H9 (cell line): ENCODE measurements around the gene FGFR1OP2. TPM values are rescaled to one million over a fixed set of nuclear protein-coding genes. Genes with fewer than 3 reads are reported as not detected.

Experiments used
- DNase-seq: peaks from one replicate; pipeline ENCODE4 v3.0.0-alpha.2; 2017
- H2AFZ ChIP-seq: one replicate; pipeline ENCODE4 v1.6.1; 2013; ENCODE audit warnings: mild to moderate bottlenecking, low read length, control low read depth, moderate library complexity
- H2AK5ac ChIP-seq: 2 replicates; pipeline ENCODE4 v1.6.1; 2013; ENCODE audit warnings: low read length, control low read depth, mixed read lengths; ENCODE audit not compliant: insufficient read length
- H2BK120ac ChIP-seq: one replicate; pipeline ENCODE4 v1.6.1; 2013; ENCODE audit warnings: low read depth, mild to moderate bottlenecking, low read length, control low read depth, inconsistent platforms; ENCODE audit not compliant: poor library complexity, severe bottlenecking
- H2BK12ac ChIP-seq: 2 replicates; pipeline ENCODE4 v1.6.1; 2013; ENCODE audit warnings: low read length, control low read depth, mixed read lengths, low read depth; ENCODE audit not compliant: insufficient read length
- H2BK15ac ChIP-seq: 2 replicates; pipeline ENCODE4 v1.6.1; 2013; ENCODE audit warnings: low read depth, low read length, control low read depth
- H2BK20ac ChIP-seq: one replicate; pipeline ENCODE4 v1.6.1; 2013; ENCODE audit warnings: low read depth, mild to moderate bottlenecking, low read length, control low read depth, inconsistent platforms; ENCODE audit not compliant: poor library complexity, severe bottlenecking
- H2BK5ac ChIP-seq: 2 replicates; pipeline ENCODE4 v1.6.1; 2013; ENCODE audit warnings: low read length, control low read depth, mixed read lengths; ENCODE audit not compliant: insufficient read length
- H3K14ac ChIP-seq: 2 replicates; pipeline ENCODE4 v1.6.1; 2013; ENCODE audit warnings: low read length, control low read depth; ENCODE audit not compliant: insufficient read depth
- H3K18ac ChIP-seq: 2 replicates; pipeline ENCODE4 v1.6.1; 2013; ENCODE audit warnings: low read depth, mild to moderate bottlenecking, mixed read lengths, low read length, control low read depth; ENCODE audit not compliant: insufficient read length
- H3K23ac ChIP-seq: 2 replicates; pipeline ENCODE4 v1.6.1; 2013; ENCODE audit warnings: low read length, control low read depth, mixed read lengths, low read depth; ENCODE audit not compliant: insufficient read length
- H3K23me2 ChIP-seq: 2 replicates; pipeline ENCODE4 v1.6.1; 2013; ENCODE audit warnings: low read depth, mild to moderate bottlenecking, mixed read lengths, low read length, control low read depth; ENCODE audit not compliant: insufficient read length, poor library complexity, severe bottlenecking
- H3K27ac ChIP-seq: 2 replicates; pipeline ENCODE4 v1.5.1; 2013; ENCODE audit warnings: low read length, control low read depth, mixed read lengths, low read depth; ENCODE audit not compliant: insufficient read length
- H3K27me3 ChIP-seq: 2 replicates; pipeline ENCODE4 v1.6.1; 2013; ENCODE audit warnings: low read length, control low read depth, inconsistent platforms; ENCODE audit not compliant: insufficient read depth
- H3K4ac ChIP-seq: 2 replicates; pipeline ENCODE4 v1.6.1; 2013; ENCODE audit warnings: low read depth, mild to moderate bottlenecking, control low read depth, inconsistent platforms, low read length, moderate library complexity
- H3K4me1 ChIP-seq: 2 replicates; pipeline ENCODE4 v1.6.1; 2013; ENCODE audit warnings: low read length, control low read depth, inconsistent platforms; ENCODE audit not compliant: insufficient read depth
- H3K4me2 ChIP-seq: 2 replicates; pipeline ENCODE4 v1.6.1; 2013; ENCODE audit warnings: low read length, control low read depth, mixed read lengths; ENCODE audit not compliant: insufficient read length, insufficient read depth
- H3K56ac ChIP-seq: 2 replicates; pipeline ENCODE4 v1.6.1; 2013; ENCODE audit warnings: low read depth, mild to moderate bottlenecking, mixed read lengths, low read length, control low read depth; ENCODE audit not compliant: insufficient read length
- H3K79me1 ChIP-seq: 2 replicates; pipeline ENCODE4 v1.6.1; 2013; ENCODE audit warnings: low read depth, mild to moderate bottlenecking, moderate library complexity, low read length, control low read depth, inconsistent platforms; ENCODE audit not compliant: insufficient read depth, poor library complexity, severe bottlenecking
- H3K79me2 ChIP-seq: 2 replicates; pipeline ENCODE4 v1.6.1; 2013; ENCODE audit warnings: low read length, control low read depth, inconsistent platforms; ENCODE audit not compliant: insufficient read depth
- H3K9ac ChIP-seq: 2 replicates; pipeline ENCODE4 v1.6.1; 2013; ENCODE audit warnings: low read length, control low read depth, mixed read lengths; ENCODE audit not compliant: insufficient read length; ENCODE audit errors: extremely low read depth
- H3K9me3 ChIP-seq: one replicate; pipeline ENCODE4 v1.6.1; 2013; ENCODE audit warnings: low read depth, low read length, inconsistent platforms; ENCODE audit not compliant: control insufficient read depth
- H3T11ph ChIP-seq: one replicate; pipeline ENCODE4 v1.6.1; 2013; ENCODE audit warnings: mild to moderate bottlenecking, low read length, control low read depth, inconsistent platforms
- H4K20me1 ChIP-seq: one replicate; pipeline ENCODE4 v1.6.1; 2013; ENCODE audit not compliant: control insufficient read depth, insufficient read length, insufficient read depth
- H4K5ac ChIP-seq: 2 replicates; pipeline ENCODE4 v1.6.1; 2013; ENCODE audit warnings: low read depth, mild to moderate bottlenecking, mixed read lengths, low read length, control low read depth; ENCODE audit not compliant: insufficient read length
- H4K8ac ChIP-seq: replicated peaks from 2 replicates; pipeline ENCODE4 v1.6.1; 2013; ENCODE audit warnings: low read length, control low read depth, mixed read lengths, low read depth; ENCODE audit not compliant: insufficient read length
- H4K91ac ChIP-seq: 2 replicates; pipeline ENCODE4 v1.6.1; 2013; ENCODE audit warnings: low read depth, mild to moderate bottlenecking, moderate library complexity, mixed read lengths, low read length, control low read depth; ENCODE audit not compliant: insufficient read length
- H3K27ac Mint-ChIP-seq, 3 experiments: 2 replicates in 2 of 3; 3 replicates in 1 of 3; pipeline ENCODE4 v1.8.0; 2020 to 2021; ENCODE audit warnings: mixed read lengths in 3 of 3, mild to moderate bottlenecking in 1 of 3, moderate library complexity in 1 of 3
- H3K27me3 Mint-ChIP-seq: 2 replicates; pipeline ENCODE4 v1.8.0; 2021; ENCODE audit warnings: low read depth, mild to moderate bottlenecking, moderate library complexity, mixed read lengths
- H3K36me3 Mint-ChIP-seq, 3 experiments: 2 replicates in 2 of 3; 3 replicates in 1 of 3; pipeline ENCODE4 v1.8.0; 2020 to 2021; ENCODE audit warnings: low read depth in 3 of 3, mixed read lengths in 3 of 3; ENCODE audit not compliant: insufficient read depth in 1 of 3
- H3K4me1 Mint-ChIP-seq, 2 experiments: 2 replicates each; pipeline ENCODE4 v1.8.0; 2020; ENCODE audit warnings: mixed read lengths in 2 of 2
- H3K4me3 Mint-ChIP-seq, 2 experiments: 2 replicates in 1 of 2; 3 replicates in 1 of 2; pipeline ENCODE4 v1.8.0; 2020 to 2021; ENCODE audit warnings: mild to moderate bottlenecking in 2 of 2, mixed read lengths in 2 of 2, moderate library complexity in 1 of 2
- H3K9me3 Mint-ChIP-seq, 2 experiments: 2 replicates in 1 of 2; 3 replicates in 1 of 2; pipeline ENCODE4 v1.8.0; 2020; ENCODE audit warnings: mild to moderate bottlenecking in 2 of 2, mixed read lengths in 2 of 2, moderate library complexity in 1 of 2
- WGBS: extraction: QIAGEN DNeasy Blood & Tissue Kit; methylation state at CpG from one replicate; pipeline ENCODE4 v1.1.7; 2013; ENCODE audit warnings: missing lambda C conversion rate, low lambda C conversion rate, mixed read lengths; ENCODE audit not compliant: insufficient read length; ENCODE audit errors: extremely low coverage; 5-methylcytosine and 5-hydroxymethylcytosine counted together
- total RNA-seq: library from RNA; stranded (reverse); gene quantifications from 2 replicates; pipeline ENCODE4 v1.2.1, GENCODE V29; 2021
- TF ChIP-seq, protein P1 (sequence below): fragments of 200-600 bp; sonication (generic); conservative IDR thresholded peaks from 3 replicates; pipeline ENCODE4 v1.8.0; 2021; ENCODE audit warnings: antibody characterized with exemption, mild to moderate bottlenecking

FGFR1OP2 gene
- total RNA-seq, 1 experiment from 2014 or later: 30.0 TPM

DNA sequence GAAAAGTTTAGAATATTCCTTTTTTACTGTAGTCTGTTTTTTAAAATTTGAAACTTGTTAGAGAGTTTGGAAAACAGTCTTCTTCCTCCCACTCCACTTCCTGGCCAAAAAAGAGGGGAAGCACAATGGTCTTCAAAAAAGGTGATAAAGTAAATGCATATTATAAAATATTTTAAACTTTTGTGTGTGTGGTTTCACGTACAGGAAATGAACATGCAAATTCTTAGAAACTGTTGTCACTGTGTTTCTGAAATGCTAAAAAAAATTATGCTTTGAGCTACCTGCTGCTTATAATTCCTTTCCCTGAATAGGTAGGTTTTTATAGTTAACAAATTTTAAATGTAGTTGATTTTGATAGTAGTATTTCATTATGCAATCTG lies 2.9 kb downstream of the FGFR1OP2 start:
- H3K27ac ChIP-seq: no peak overlapping the region
- TF ChIP-seq, protein P1, sequence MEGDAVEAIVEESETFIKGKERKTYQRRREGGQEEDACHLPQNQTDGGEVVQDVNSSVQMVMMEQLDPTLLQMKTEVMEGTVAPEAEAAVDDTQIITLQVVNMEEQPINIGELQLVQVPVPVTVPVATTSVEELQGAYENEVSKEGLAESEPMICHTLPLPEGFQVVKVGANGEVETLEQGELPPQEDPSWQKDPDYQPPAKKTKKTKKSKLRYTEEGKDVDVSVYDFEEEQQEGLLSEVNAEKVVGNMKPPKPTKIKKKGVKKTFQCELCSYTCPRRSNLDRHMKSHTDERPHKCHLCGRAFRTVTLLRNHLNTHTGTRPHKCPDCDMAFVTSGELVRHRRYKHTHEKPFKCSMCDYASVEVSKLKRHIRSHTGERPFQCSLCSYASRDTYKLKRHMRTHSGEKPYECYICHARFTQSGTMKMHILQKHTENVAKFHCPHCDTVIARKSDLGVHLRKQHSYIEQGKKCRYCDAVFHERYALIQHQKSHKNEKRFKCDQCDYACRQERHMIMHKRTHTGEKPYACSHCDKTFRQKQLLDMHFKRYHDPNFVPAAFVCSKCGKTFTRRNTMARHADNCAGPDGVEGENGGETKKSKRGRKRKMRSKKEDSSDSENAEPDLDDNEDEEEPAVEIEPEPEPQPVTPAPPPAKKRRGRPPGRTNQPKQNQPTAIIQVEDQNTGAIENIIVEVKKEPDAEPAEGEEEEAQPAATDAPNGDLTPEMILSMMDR: no peak
- H3K36me3 Mint-ChIP-seq: peaks cover 0 to 4% (median 2%) of the 10 kb centered on the region in 3 experiments; a peak in 2 of 7 replicates
- DNase-seq: no peak
- H3K23ac ChIP-seq: no peak overlapping the region
- no peak overlapping the region for H3K4me3 Mint-ChIP-seq
- H3K56ac ChIP-seq: no peak overlapping the region
- no peaks in the 10 kb centered on the region; a peak in 1 of 5 replicates for H3K9me3 Mint-ChIP-seq
- H3K9me3 ChIP-seq: no peaks in the 10 kb centered on the region
- H3K79me1 ChIP-seq: peaks cover 8% of the 10 kb centered on the region
- no peak overlapping the region for H2AFZ ChIP-seq
- peaks cover 3% of the 10 kb centered on the region; the same call in 1 of the 2 replicates for H3K4me1 ChIP-seq
- H4K5ac ChIP-seq: no peak overlapping the region
- H4K91ac ChIP-seq: no peak overlapping the region
- H4K20me1 ChIP-seq: no peaks in the 10 kb centered on the region
- no peak overlapping the region for H3K14ac ChIP-seq
- no peak overlapping the region for H2BK12ac ChIP-seq
- H3K4ac ChIP-seq: no peak overlapping the region
- H3K23me2 ChIP-seq: no peaks in the 10 kb centered on the region
- H3K9ac ChIP-seq: no peak overlapping the region
- no peak overlapping the region for H2BK120ac ChIP-seq
- no peak overlapping the region for H3K18ac ChIP-seq
- H2BK15ac ChIP-seq: no peak overlapping the region
- H2BK20ac ChIP-seq: no peak overlapping the region
- no CpG with 5 or more reads among the region's 1 CpG for WGBS
- H3K4me2 ChIP-seq: no peak overlapping the region
- H3K27me3 ChIP-seq: no peaks in the 10 kb centered on the region
- H3K27me3 Mint-ChIP-seq: no peaks in the 10 kb centered on the region
- no peak overlapping the region for H2AK5ac ChIP-seq
- no peak overlapping the region for H2BK5ac ChIP-seq
- no peak overlapping the region for H4K8ac ChIP-seq
- H3K79me2 ChIP-seq: peaks cover 16% of the 10 kb centered on the region; the same call in 1 of the 2 replicates
- no peak overlapping the region for H3K27ac Mint-ChIP-seq
- peaks cover 18 to 19% of the 10 kb centered on the region in 2 experiments for H3K4me1 Mint-ChIP-seq
- H3T11ph ChIP-seq: no peak overlapping the region
